Fibroblast of lung (primary cell): Measurements from ENCODE around the gene SOX9.

ENCODE experiments used
- CTCF ChIP-seq, 2 donors: IDR thresholded peaks in 1 of 2; conservative IDR thresholded peaks in 1 of 2; 1 replicate in 1 of 2; 2 replicates in 1 of 2; pipeline ENCODE4 v1.5.1; 2011 to 2012; ENCODE audit warnings: low read length in 2 of 2, control low read depth in 1 of 2, inconsistent platforms in 1 of 2, low read depth in 1 of 2, mild to moderate bottlenecking in 1 of 2
- EZH2 ChIP-seq: IDR thresholded peaks from 2 replicates; pipeline ENCODE4 v1.5.1; 2012; ENCODE audit warnings: low read length, control low read depth, mild to moderate bottlenecking; ENCODE audit errors: missing control alignments

- TF ChIP-seq CTCF (conservative IDR thresholded peaks at IDR 0.05 in 1 of 2, IDR thresholded peaks at IDR 0.05 in 1 of 2; ENCODE audit: low read depth in 1 of 2, low read length in 2 of 2) (no peak), EZH2 (no peak)
These were observed 4.9 kb downstream of the SOX9 start for GRCh38 chr17:72125742-72126141.
